Colonic mucosa (tissue), 4 donors: Measurements from ENCODE around the gene LAMP5. TPM values are rescaled to one million over a fixed set of nuclear protein-coding genes. Genes with fewer than 3 reads are reported as not detected.

ENCODE experiments used
- DNase-seq: peaks from one replicate; pipeline ENCODE4 v3.0.0-alpha.2; 2020
- H3K27ac ChIP-seq: fragments of 200-600 bp; one replicate; pipeline ENCODE4 v1.8.0; 2021
- H3K27me3 ChIP-seq: fragments of 200-600 bp; one replicate; pipeline ENCODE4 v1.8.0; 2021
- H3K36me3 ChIP-seq: fragments of 200-600 bp; one replicate; pipeline ENCODE4 v1.8.0; 2021
- H3K4me1 ChIP-seq: fragments of 200-600 bp; one replicate; pipeline ENCODE4 v1.8.0; 2021; ENCODE audit warnings: mild to moderate bottlenecking
- H3K4me3 ChIP-seq: fragments of 200-600 bp; one replicate; pipeline ENCODE4 v1.8.0; 2021
- H3K9ac ChIP-seq, 2 donors: one replicate each; pipeline ENCODE4 v1.7.0; 2013; ENCODE audit warnings: control low read depth in 2 of 2, low read depth in 2 of 2, low read length in 2 of 2
- H3K9me3 ChIP-seq: fragments of 200-600 bp; one replicate; pipeline ENCODE4 v1.8.0; 2021
- CTCF ChIP-seq: fragments of 200-600 bp; IDR thresholded peaks from one replicate; pipeline ENCODE4 v1.8.0; 2022; ENCODE audit warnings: antibody characterized with exemption, mild to moderate bottlenecking
- intact Hi-C: fragments of 100-400 bp; cut with DNase I; formaldehyde crosslinking; loops from one replicate; pipeline ENCODE4 v1.14.1; 2022
- total RNA-seq, 2 donors: library from RNA; stranded (reverse); fragmentation: NEBNext Ultra II Directional in 1 of 2; extraction: Animal tissue kit (Norgen Biotek cat#: 25700) in 1 of 2; gene quantifications; one replicate each; pipeline ENCODE4 v1.2.1, GENCODE V29; 2021
- donor health status: healthy.
- donor health status: DM: no; HTN: no; CAD: no.
- donor health status: DM: no; HTN: no; CAD: no.

LAMP5 gene
- total RNA-seq, 2 donors from 2014 or later, result 0.30 to 0.32 TPM

GRCh38 chr20:9499126-9499899 lies 15.1 kb upstream of the LAMP5 start:
- no peak for TF ChIP-seq CTCF

GRCh38 chr20:9500121-9500520 lies 14.3 kb upstream of the LAMP5 start:
- no peak for TF ChIP-seq CTCF
- Histone ChIP-seq H3K27me3 (no peaks in the 10 kb centered on the region), H3K4me3 (no peak overlapping the region), H3K9me3 (no peaks in the 10 kb centered on the region), H3K4me1 (no peaks in the 10 kb centered on the region), H3K9ac (no peak overlapping the region), H3K36me3 (no peaks in the 10 kb centered on the region), H3K27ac (no peak overlapping the region)
- intact Hi-C loops, result no loop called here
- DNase-seq, result no peak

More at GRCh38 chr20:9499126-9499899, 15.1 kb upstream of the LAMP5 start:
- Histone ChIP-seq H3K36me3 (no peaks in the 10 kb centered on the region), H3K9me3 (no peaks in the 10 kb centered on the region), H3K9ac (no peak overlapping the region), H3K4me3 (no peak overlapping the region), H3K4me1 (no peaks in the 10 kb centered on the region), H3K27ac (no peak overlapping the region), H3K27me3 (no peaks in the 10 kb centered on the region)
- DNase-seq, result no peak
- intact Hi-C loops, result no loop called here

GRCh38 chr20:9501473-9501872 lies 12.9 kb upstream of the LAMP5 start:
- H3K9me3 ChIP-seq, result no peaks in the 10 kb centered on the region
- no peak for DNase-seq
- H3K4me3 ChIP-seq, result no peak overlapping the region
- TF ChIP-seq CTCF, result no peak
- no peaks in the 10 kb centered on the region for H3K36me3 ChIP-seq
- no peak overlapping the region for H3K9ac ChIP-seq
- no peaks in the 10 kb centered on the region for H3K4me1 ChIP-seq
- intact Hi-C loops, result no loop called here
- no peak overlapping the region for H3K27ac ChIP-seq
- H3K27me3 ChIP-seq, result peaks cover 12% of the 10 kb centered on the region

- no peak for TF ChIP-seq CTCF
- Histone ChIP-seq H3K4me1 (no peaks in the 10 kb centered on the region), H3K9me3 (no peaks in the 10 kb centered on the region), H3K36me3 (no peaks in the 10 kb centered on the region), H3K27me3 (peaks cover 34% of the 10 kb centered on the region), H3K9ac (no peak overlapping the region), H3K27ac (no peak overlapping the region), H3K4me3 (no peak overlapping the region)
- intact Hi-C loops, result no loop called here
- DNase-seq, result no peak
These were observed 10.7 kb upstream of the LAMP5 start for GRCh38 chr20:9503526-9504245.

- intact Hi-C loops, result no loop called here
- Histone ChIP-seq H3K27me3 (peaks cover 55% of the 10 kb centered on the region), H3K4me1 (no peaks in the 10 kb centered on the region), H3K36me3 (no peaks in the 10 kb centered on the region), H3K4me3 (no peak overlapping the region), H3K9me3 (no peaks in the 10 kb centered on the region), H3K9ac (no peak overlapping the region), H3K27ac (no peak overlapping the region)
- no peak for TF ChIP-seq CTCF
- DNase-seq, result no peak
These were observed 8.0 kb upstream of the LAMP5 start for GRCh38 chr20:9506280-9506821.
